Activated CD4-positive, alpha-beta T cell treated with anti-CD3 and anti-CD28 coated beads for 36 hours (primary cell): ENCODE data around the gene KIAA1328. TPM values are rescaled to one million over a fixed set of nuclear protein-coding genes. Genes with fewer than 3 reads are reported as not detected.
A peak's percentile ranks its signal among the peaks of the same experiment; 100 is the strongest.

ENCODE experiments used
- ATAC-seq: fragments of 200-7000 bp; cut with Tn5 transposase; one replicate; pipeline ENCODE4 v1.10.0; 2021; ENCODE audit warnings: mild to moderate bottlenecking, moderate library complexity
- CTCF ChIA-PET: fragments of 350-600 bp; sonication (Branson Sonifier 250); formaldehyde crosslinking; loops from one replicate; lab custom pipeline; 2021; ENCODE audit warnings: antibody characterized with exemption; lab: Charles Lee
- POLR2A ChIA-PET: fragments of 350-600 bp; sonication (Branson Sonifier 250); formaldehyde crosslinking; loops from one replicate; lab custom pipeline; 2021; ENCODE audit warnings: antibody characterized with exemption, inconsistent platforms; lab: Charles Lee
- DNase-seq: peaks from one replicate; pipeline ENCODE4 v3.0.0-alpha.2; 2020
- H3K27ac Mint-ChIP-seq: one replicate; pipeline ENCODE4 v1.8.0; 2021; ENCODE audit warnings: mixed read lengths
- H3K27me3 Mint-ChIP-seq: one replicate; pipeline ENCODE4 v1.8.0; 2021; ENCODE audit warnings: mixed read lengths
- H3K36me3 Mint-ChIP-seq: one replicate; pipeline ENCODE4 v1.8.0; 2021; ENCODE audit warnings: low read depth, mixed read lengths
- H3K4me1 Mint-ChIP-seq: one replicate; pipeline ENCODE4 v1.8.0; 2021; ENCODE audit warnings: mixed read lengths
- H3K4me3 Mint-ChIP-seq: one replicate; pipeline ENCODE4 v1.8.0; 2021; ENCODE audit warnings: mild to moderate bottlenecking, moderate library complexity, mixed read lengths
- H3K9me3 Mint-ChIP-seq: one replicate; pipeline ENCODE4 v1.8.0; 2021; ENCODE audit warnings: low read depth, mixed read lengths
- intact Hi-C, 2 experiments: fragments of 100-400 bp; cut with DNase I in 1 of 2; cut with micrococcal nuclease in 1 of 2; formaldehyde crosslinking; loops; one replicate each; pipeline versions ENCODE4 v1.14.2 to v1.15.1; 2022 to 2024; cut with DNase I, micrococcal nuclease
- total RNA-seq, 2 experiments: library from RNA; stranded (reverse); gene quantifications; one replicate each; pipeline ENCODE4 v1.2.3, GENCODE V29; 2021

KIAA1328 gene
- total RNA-seq, 2 experiments from 2014 or later = 5.8 to 7.4 TPM

DNA sequence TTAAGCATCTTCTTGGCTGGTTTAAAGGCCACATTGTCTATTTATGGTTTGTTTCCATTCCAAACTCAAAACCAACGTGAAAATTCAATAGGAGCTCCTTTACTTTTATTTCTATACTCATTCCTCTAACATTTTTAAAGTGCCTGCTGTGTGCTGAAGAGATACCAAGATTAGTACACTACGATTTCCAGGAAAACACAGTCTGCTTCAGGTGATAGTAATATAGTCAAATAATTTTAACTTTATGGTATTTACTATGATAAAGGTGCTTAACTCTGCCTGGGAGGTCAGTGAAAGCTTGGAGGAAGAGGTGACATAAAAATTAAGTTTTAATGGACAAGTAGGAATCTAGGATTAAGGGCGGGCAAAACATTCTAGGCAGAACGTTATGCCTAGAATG lies 121.4 kb downstream of the KIAA1328 start:
- ChIA-PET CTCF (interaction anchor here (0.7 kb wide), 1 partner anchor 20 kb away, joined by 3 read pairs; no protein-coding TSS in a partner anchor), POLR2A (no interaction called here)

DNA sequence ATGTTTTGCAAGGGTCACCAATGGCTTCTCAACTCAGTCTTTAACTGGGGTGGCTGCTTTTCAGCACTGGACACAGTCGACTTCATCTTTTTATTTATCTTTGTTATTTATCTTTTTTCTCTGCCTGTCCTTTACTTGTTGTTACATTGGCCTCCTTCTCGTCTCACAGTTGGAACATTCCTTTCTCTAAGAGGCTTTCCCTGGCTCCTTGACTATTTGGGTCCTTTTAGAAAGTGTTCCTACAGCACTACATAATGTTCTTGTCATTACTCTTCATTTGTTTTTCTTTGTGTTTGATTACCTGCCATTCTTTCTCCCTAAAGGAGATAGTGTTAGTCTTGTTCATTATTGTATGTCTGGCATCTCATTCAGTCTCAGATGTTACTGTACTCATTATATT lies 122.0 kb downstream of the KIAA1328 start:
- Mint-ChIP-seq H3K36me3 (peaks cover 18% of the 10 kb centered on the region), H3K4me1 (no peaks in the 10 kb centered on the region), H3K27ac (no peak overlapping the region), H3K27me3 (no peaks in the 10 kb centered on the region), H3K9me3 (no peaks in the 10 kb centered on the region), H3K4me3 (no peak overlapping the region)
- ChIA-PET CTCF (interaction anchor here (0.7 kb wide), 1 partner anchor 19 kb away, joined by 3 read pairs; no protein-coding TSS in a partner anchor), POLR2A (no interaction called here)
- intact Hi-C loops = no loop called here
- no peak for ATAC-seq
- no peak for DNase-seq

More for the DNA sequence above, 121.4 kb downstream of the KIAA1328 start:
- H3K4me1 Mint-ChIP-seq = no peaks in the 10 kb centered on the region
- no peaks in the 10 kb centered on the region for H3K27me3 Mint-ChIP-seq
- no peak overlapping the region for H3K4me3 Mint-ChIP-seq
- no peak for DNase-seq
- no peak overlapping the region for H3K27ac Mint-ChIP-seq
- H3K9me3 Mint-ChIP-seq = no peaks in the 10 kb centered on the region
- ATAC-seq = no peak
- H3K36me3 Mint-ChIP-seq = peaks cover 12% of the 10 kb centered on the region
- intact Hi-C loops = no loop called here

GRCh38 chr18:36953047-36953446 lies 124.1 kb downstream of the KIAA1328 start:
- no peak for ATAC-seq
- no peak overlapping the region for H3K27ac Mint-ChIP-seq
- intact Hi-C loops = no loop called here
- CTCF ChIA-PET = no interaction called here
- H3K9me3 Mint-ChIP-seq = no peaks in the 10 kb centered on the region
- POLR2A ChIA-PET = no interaction called here
- no peaks in the 10 kb centered on the region for H3K27me3 Mint-ChIP-seq
- no peaks in the 10 kb centered on the region for H3K4me1 Mint-ChIP-seq
- no peak overlapping the region for H3K4me3 Mint-ChIP-seq
- peaks cover 25% of the 10 kb centered on the region for H3K36me3 Mint-ChIP-seq
- no peak for DNase-seq

DNA sequence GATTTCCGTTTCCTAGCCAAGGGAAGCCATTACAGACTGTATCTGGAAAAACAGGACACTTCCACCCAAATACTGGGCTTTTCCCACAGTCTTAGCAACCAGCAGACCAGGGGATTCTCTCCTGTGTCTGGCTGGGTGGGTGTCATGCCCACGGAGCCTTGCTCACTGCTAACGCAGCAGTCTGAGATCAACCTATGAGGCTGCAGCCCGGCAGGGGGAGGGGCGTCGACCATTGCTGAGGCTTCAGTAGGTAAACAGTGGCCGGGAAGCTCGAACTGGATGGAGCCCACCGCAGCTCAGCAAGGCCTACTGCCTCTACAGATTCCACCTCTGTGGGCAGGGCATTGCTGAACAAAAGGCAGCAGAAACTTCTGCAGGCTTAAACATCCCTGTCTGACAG lies 131.1 kb downstream of the KIAA1328 start:
- Mint-ChIP-seq H3K9me3 (peaks cover 7% of the 10 kb centered on the region), H3K36me3 (peaks cover 47% of the 10 kb centered on the region), H3K27me3 (no peaks in the 10 kb centered on the region), H3K4me1 (no peaks in the 10 kb centered on the region), H3K27ac (no peak overlapping the region), H3K4me3 (no peak overlapping the region)
- CTCF ChIA-PET = no interaction called here
- no peak for ATAC-seq
- DNase-seq = no peak
- intact Hi-C loops = no loop called here
- POLR2A ChIA-PET = no interaction called here

GRCh38 chr18:36963464-36963863 lies 134.5 kb downstream of the KIAA1328 start:
- H3K4me3 Mint-ChIP-seq = no peak overlapping the region
- H3K36me3 Mint-ChIP-seq = peaks cover 36% of the 10 kb centered on the region
- H3K9me3 Mint-ChIP-seq = peaks cover 20% of the 10 kb centered on the region
- no peaks in the 10 kb centered on the region for H3K27me3 Mint-ChIP-seq
- ChIA-PET CTCF (no interaction called here), POLR2A (no interaction called here)
- H3K27ac Mint-ChIP-seq = no peak overlapping the region
- ATAC-seq (no peak), DNase-seq (no peak)
- no peaks in the 10 kb centered on the region for H3K4me1 Mint-ChIP-seq
- intact Hi-C loops = no loop called here

GRCh38 chr18:36974686-36975085 lies 145.8 kb downstream of the KIAA1328 start:
- Mint-ChIP-seq H3K4me3 (no peak overlapping the region), H3K9me3 (peaks cover 13% of the 10 kb centered on the region), H3K27ac (no peak overlapping the region), H3K36me3 (peaks cover 9% of the 10 kb centered on the region), H3K4me1 (no peaks in the 10 kb centered on the region), H3K27me3 (no peaks in the 10 kb centered on the region)
- ChIA-PET CTCF (no interaction called here), POLR2A (no interaction called here)
- DNase-seq (no peak), ATAC-seq (no peak)
- intact Hi-C loops = no loop called here

- Mint-ChIP-seq H3K4me3 (no peak overlapping the region), H3K36me3 (peaks cover 17% of the 10 kb centered on the region), H3K4me1 (no peaks in the 10 kb centered on the region), H3K27me3 (no peaks in the 10 kb centered on the region), H3K9me3 (peaks cover 13% of the 10 kb centered on the region), H3K27ac (no peak overlapping the region)
- no peak for DNase-seq
- ATAC-seq = no peak
- CTCF ChIA-PET = interaction anchor here (1.0 kb wide), 1 partner anchor 14 kb away, joined by 3 read pairs; no protein-coding TSS in a partner anchor
- POLR2A ChIA-PET = no interaction called here
- intact Hi-C loops = no loop called here
These were observed 148.2 kb downstream of the KIAA1328 start for GRCh38 chr18:36977121-36977520.

GRCh38 chr18:36993068-36993467 lies 164.1 kb downstream of the KIAA1328 start:
- no peak overlapping the region for H3K27ac Mint-ChIP-seq
- no peaks in the 10 kb centered on the region for H3K27me3 Mint-ChIP-seq
- intact Hi-C loops = no loop called here
- H3K9me3 Mint-ChIP-seq = peaks cover 16% of the 10 kb centered on the region
- ChIA-PET POLR2A (no interaction called here), CTCF (interaction anchor here (1.3 kb wide), 1 partner anchor 14 kb away, joined by 3 read pairs; no protein-coding TSS in a partner anchor)
- DNase-seq (no peak), ATAC-seq (peak; percentile 30)
- H3K4me3 Mint-ChIP-seq = no peak overlapping the region
- H3K36me3 Mint-ChIP-seq = peaks cover 37% of the 10 kb centered on the region
- peaks cover 4% of the 10 kb centered on the region for H3K4me1 Mint-ChIP-seq

DNA sequence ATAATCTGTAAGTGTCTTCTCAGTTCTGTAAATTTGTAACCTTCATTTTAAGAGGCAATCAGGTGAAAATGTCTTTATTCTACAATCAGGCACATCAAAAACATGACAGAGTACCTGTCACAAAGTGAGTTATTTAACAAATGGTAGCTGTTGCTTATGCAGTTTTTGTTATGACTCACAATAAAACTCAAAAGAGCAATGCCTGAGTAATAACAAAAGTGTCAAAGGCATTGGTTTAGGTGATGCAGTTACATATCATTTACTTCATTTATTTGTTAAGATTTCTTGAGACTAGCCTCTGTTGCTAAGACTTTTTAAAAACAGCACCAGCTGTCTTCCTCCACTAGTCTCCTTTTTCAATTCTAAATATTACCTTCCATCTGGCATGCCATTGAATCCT lies 177.8 kb downstream of the KIAA1328 start:
- ATAC-seq (peak; percentile 80), DNase-seq (no peak)
- peaks cover 6% of the 10 kb centered on the region for H3K4me1 Mint-ChIP-seq
- ChIA-PET CTCF (interaction anchor here (1.0 kb wide), 1 partner anchor 14 kb away, joined by 3 read pairs; no protein-coding TSS in a partner anchor), POLR2A (no interaction called here)
- intact Hi-C loops = no loop called here
- no peaks in the 10 kb centered on the region for H3K27me3 Mint-ChIP-seq
- no peak overlapping the region for H3K4me3 Mint-ChIP-seq
- peaks cover 15% of the 10 kb centered on the region for H3K36me3 Mint-ChIP-seq
- peaks cover 17% of the 10 kb centered on the region for H3K9me3 Mint-ChIP-seq
- H3K27ac Mint-ChIP-seq = peak overlapping the region; percentile 60

GRCh38 chr18:37012452-37012851 lies 183.5 kb downstream of the KIAA1328 start:
- H3K9me3 Mint-ChIP-seq = peaks cover 33% of the 10 kb centered on the region
- no peaks in the 10 kb centered on the region for H3K27me3 Mint-ChIP-seq
- H3K27ac Mint-ChIP-seq = no peak overlapping the region
- no peaks in the 10 kb centered on the region for H3K4me1 Mint-ChIP-seq
- intact Hi-C loops = no loop called here
- H3K36me3 Mint-ChIP-seq = peaks cover 26% of the 10 kb centered on the region
- no peak for ATAC-seq
- ChIA-PET POLR2A (no interaction called here), CTCF (no interaction called here)
- no peak overlapping the region for H3K4me3 Mint-ChIP-seq
- no peak for DNase-seq

GRCh38 chr18:37019157-37019827 lies 190.4 kb downstream of the KIAA1328 start:
- Mint-ChIP-seq H3K4me1 (no peaks in the 10 kb centered on the region), H3K27me3 (no peaks in the 10 kb centered on the region), H3K9me3 (peaks cover 40% of the 10 kb centered on the region), H3K27ac (no peak overlapping the region), H3K36me3 (peaks cover 27% of the 10 kb centered on the region), H3K4me3 (no peak overlapping the region)
- ATAC-seq = no peak
- intact Hi-C loops = no loop called here
- DNase-seq = no peak
- ChIA-PET CTCF (no interaction called here), POLR2A (no interaction called here)

GRCh38 chr18:37033419-37033818 lies 204.5 kb downstream of the KIAA1328 start:
- peaks cover 30% of the 10 kb centered on the region for H3K36me3 Mint-ChIP-seq
- H3K4me1 Mint-ChIP-seq = no peaks in the 10 kb centered on the region
- ChIA-PET CTCF (no interaction called here), POLR2A (no interaction called here)
- H3K27ac Mint-ChIP-seq = no peak overlapping the region
- intact Hi-C loops = no loop called here
- H3K9me3 Mint-ChIP-seq = peaks cover 28% of the 10 kb centered on the region
- H3K27me3 Mint-ChIP-seq = no peaks in the 10 kb centered on the region
- DNase-seq (no peak), ATAC-seq (no peak)
- H3K4me3 Mint-ChIP-seq = no peak overlapping the region
